ENCODE data around the gene MED27. TPM values are rescaled to one million over a fixed set of nuclear protein-coding genes. Genes with fewer than 3 reads are reported as not detected.
A peak's percentile ranks its signal among the peaks of the same experiment; 100 is the strongest.

Gene MED27
- polyA plus RNA-seq, 4 donors: 10.8 to 17.8 (median 11.0) TPM

GRCh38 chr9:132024589-132024988 is 55.1 kb downstream of the MED27 start:
- DNase-seq (peak in 1 of 2 donors; percentile 10), FAIRE-seq (no peak)
- Histone ChIP-seq H3K27ac (ENCODE audit: low read depth in 1 of 3, low read length in 2 of 3) (no peak overlapping the region), H3K9me3 (ENCODE audit: control insufficient read depth in 2 of 2, insufficient read depth in 1 of 2, low read depth in 1 of 2, low read length in 1 of 2) (no peaks in the 10 kb centered on the region), H3K36me3 (ENCODE audit: control insufficient read depth in 3 of 3, insufficient read depth in 2 of 3, low read depth in 1 of 3, low read length in 3 of 3) (no peaks in the 10 kb centered on the region), H3K4me1 (ENCODE audit: control insufficient read depth in 3 of 3, insufficient read depth in 2 of 3, low read depth in 1 of 3, low read length in 2 of 3) (peaks cover 0 to 15% (median 0%) of the 10 kb centered on the region in 3 donors), H3K4me3 (ENCODE audit: low read depth in 1 of 3, low read length in 3 of 3) (no peak overlapping the region), H3K27me3 (ENCODE audit: control insufficient read depth in 3 of 3, insufficient read depth in 3 of 3, low read length in 3 of 3) (no peaks in the 10 kb centered on the region)
- 66 to 77% (median 77%) methylated on average over 7 of the region's 7 CpGs for WGBS, 3 donors

GRCh38 chr9:132023419-132024180 is 56.1 kb downstream of the MED27 start:
- FAIRE-seq: no peak
- H3K36me3 ChIP-seq (ENCODE audit: control insufficient read depth in 3 of 3, insufficient read depth in 2 of 3, low read depth in 1 of 3, low read length in 3 of 3): no peaks in the 10 kb centered on the region
- WGBS, 3 donors: 38 to 67% (median 57%) methylated on average over 5 of the region's 5 CpGs

GRCh38 chr9:132020820-132021510 is 58.7 kb downstream of the MED27 start:
- Histone ChIP-seq H3K27me3 (ENCODE audit: control insufficient read depth in 3 of 3, insufficient read depth in 3 of 3, low read length in 3 of 3) (no peaks in the 10 kb centered on the region), H3K4me1 (ENCODE audit: control insufficient read depth in 3 of 3, insufficient read depth in 2 of 3, low read depth in 1 of 3, low read length in 2 of 3) (peaks cover 0 to 29% (median 0%) of the 10 kb centered on the region in 3 donors), H3K9me3 (ENCODE audit: control insufficient read depth in 2 of 2, insufficient read depth in 1 of 2, low read depth in 1 of 2, low read length in 1 of 2) (no peaks in the 10 kb centered on the region), H3K4me3 (ENCODE audit: low read depth in 1 of 3, low read length in 3 of 3) (no peak overlapping the region), H3K36me3 (ENCODE audit: control insufficient read depth in 3 of 3, insufficient read depth in 2 of 3, low read depth in 1 of 3, low read length in 3 of 3) (no peaks in the 10 kb centered on the region), H3K27ac (ENCODE audit: low read depth in 1 of 3, low read length in 2 of 3) (peak overlapping the region in 1 of 3 donors; percentile 71)
- no peak for FAIRE-seq
- DNase-seq: no peak
- WGBS, 3 donors: 37 to 56% (median 51%) methylated on average over 4 of the region's 4 CpGs

More at GRCh38 chr9:132023419-132024180, 56.1 kb downstream of the MED27 start:
- Histone ChIP-seq H3K9me3 (ENCODE audit: control insufficient read depth in 2 of 2, insufficient read depth in 1 of 2, low read depth in 1 of 2, low read length in 1 of 2) (no peaks in the 10 kb centered on the region), H3K27ac (ENCODE audit: low read depth in 1 of 3, low read length in 2 of 3) (no peak overlapping the region), H3K27me3 (ENCODE audit: control insufficient read depth in 3 of 3, insufficient read depth in 3 of 3, low read length in 3 of 3) (no peaks in the 10 kb centered on the region), H3K4me3 (ENCODE audit: low read depth in 1 of 3, low read length in 3 of 3) (no peak overlapping the region), H3K4me1 (ENCODE audit: control insufficient read depth in 3 of 3, insufficient read depth in 2 of 3, low read depth in 1 of 3, low read length in 2 of 3) (peaks cover 0 to 23% (median 0%) of the 10 kb centered on the region in 3 donors)
- DNase-seq: peak in 1 of 2 donors; percentile 22

- Histone ChIP-seq H3K36me3 (ENCODE audit: control insufficient read depth in 3 of 3, insufficient read depth in 2 of 3, low read depth in 1 of 3, low read length in 3 of 3) (no peaks in the 10 kb centered on the region), H3K4me3 (ENCODE audit: low read depth in 1 of 3, low read length in 3 of 3) (no peak overlapping the region), H3K27me3 (ENCODE audit: control insufficient read depth in 3 of 3, insufficient read depth in 3 of 3, low read length in 3 of 3) (no peaks in the 10 kb centered on the region), H3K27ac (ENCODE audit: low read depth in 1 of 3, low read length in 2 of 3) (peak overlapping the region in 1 of 3 donors; percentile 71), H3K9me3 (ENCODE audit: control insufficient read depth in 2 of 2, insufficient read depth in 1 of 2, low read depth in 1 of 2, low read length in 1 of 2) (no peaks in the 10 kb centered on the region), H3K4me1 (ENCODE audit: control insufficient read depth in 3 of 3, insufficient read depth in 2 of 3, low read depth in 1 of 3, low read length in 2 of 3) (peaks cover 0 to 29% (median 0%) of the 10 kb centered on the region in 3 donors)
- WGBS, 3 donors: 55 to 69% (median 59%) methylated on average over 2 of the region's 2 CpGs
- DNase-seq (peak; percentile 68 to 89), FAIRE-seq (no peak)
Observed at GRCh38 chr9:132020272-132020671, 59.4 kb downstream of the MED27 start.

- DNase-seq (no peak), FAIRE-seq (no peak)
- Histone ChIP-seq H3K4me3 (ENCODE audit: low read depth in 1 of 3, low read length in 3 of 3) (no peak overlapping the region), H3K27me3 (ENCODE audit: control insufficient read depth in 3 of 3, insufficient read depth in 3 of 3, low read length in 3 of 3) (no peaks in the 10 kb centered on the region), H3K27ac (ENCODE audit: low read depth in 1 of 3, low read length in 2 of 3) (peak overlapping the region in 1 of 3 donors; percentile 44), H3K4me1 (ENCODE audit: control insufficient read depth in 3 of 3, insufficient read depth in 2 of 3, low read depth in 1 of 3, low read length in 2 of 3) (peaks cover 0 to 29% (median 0%) of the 10 kb centered on the region in 3 donors), H3K36me3 (ENCODE audit: control insufficient read depth in 3 of 3, insufficient read depth in 2 of 3, low read depth in 1 of 3, low read length in 3 of 3) (no peaks in the 10 kb centered on the region), H3K9me3 (ENCODE audit: control insufficient read depth in 2 of 2, insufficient read depth in 1 of 2, low read depth in 1 of 2, low read length in 1 of 2) (no peaks in the 10 kb centered on the region)
- 89 to 91% (median 91%) methylated on average over 7 of the region's 7 CpGs for WGBS, 3 donors
Observed at GRCh38 chr9:132019702-132020101, 60.0 kb downstream of the MED27 start.

- no peak overlapping the region for H3K27ac ChIP-seq (ENCODE audit: low read depth in 1 of 3, low read length in 2 of 3)
- peaks cover 0 to under 1% (median 0%) of the 10 kb centered on the region in 3 donors for H3K36me3 ChIP-seq (ENCODE audit: control insufficient read depth in 3 of 3, insufficient read depth in 2 of 3, low read depth in 1 of 3, low read length in 3 of 3)
- FAIRE-seq (no peak), DNase-seq (no peak)
- peaks cover 0 to 29% (median 0%) of the 10 kb centered on the region in 3 donors for H3K4me1 ChIP-seq (ENCODE audit: control insufficient read depth in 3 of 3, insufficient read depth in 2 of 3, low read depth in 1 of 3, low read length in 2 of 3)
- no peak overlapping the region for H3K4me3 ChIP-seq (ENCODE audit: low read depth in 1 of 3, low read length in 3 of 3)
- WGBS, 3 donors: 35 to 52% (median 41%) methylated on average over 3 of the region's 3 CpGs
- no peaks in the 10 kb centered on the region for H3K27me3 ChIP-seq (ENCODE audit: control insufficient read depth in 3 of 3, insufficient read depth in 3 of 3, low read length in 3 of 3)
- H3K9me3 ChIP-seq (ENCODE audit: control insufficient read depth in 2 of 2, insufficient read depth in 1 of 2, low read depth in 1 of 2, low read length in 1 of 2): no peaks in the 10 kb centered on the region
Observed at GRCh38 chr9:132018957-132019405, 60.7 kb downstream of the MED27 start.

- no peaks in the 10 kb centered on the region for H3K9me3 ChIP-seq (ENCODE audit: control insufficient read depth in 2 of 2, insufficient read depth in 1 of 2, low read depth in 1 of 2, low read length in 1 of 2)
- 79 to 97% (median 91%) methylated on average over 3 of the region's 3 CpGs for WGBS, 3 donors
- no peak for DNase-seq
- peaks cover 0 to 28% (median 0%) of the 10 kb centered on the region in 3 donors for H3K4me1 ChIP-seq (ENCODE audit: control insufficient read depth in 3 of 3, insufficient read depth in 2 of 3, low read depth in 1 of 3, low read length in 2 of 3)
- H3K4me3 ChIP-seq (ENCODE audit: low read depth in 1 of 3, low read length in 3 of 3): no peak overlapping the region
- no peak overlapping the region for H3K27ac ChIP-seq (ENCODE audit: low read depth in 1 of 3, low read length in 2 of 3)
- H3K27me3 ChIP-seq (ENCODE audit: control insufficient read depth in 3 of 3, insufficient read depth in 3 of 3, low read length in 3 of 3): no peaks in the 10 kb centered on the region
- H3K36me3 ChIP-seq (ENCODE audit: control insufficient read depth in 3 of 3, insufficient read depth in 2 of 3, low read depth in 1 of 3, low read length in 3 of 3): peaks cover 0 to 4% (median 0%) of the 10 kb centered on the region in 3 donors
- FAIRE-seq: no peak
Observed at GRCh38 chr9:132016456-132016855, 63.2 kb downstream of the MED27 start.

GRCh38 chr9:132015866-132016265 is 63.8 kb downstream of the MED27 start:
- peaks cover 0 to 23% (median 0%) of the 10 kb centered on the region in 3 donors for H3K4me1 ChIP-seq (ENCODE audit: control insufficient read depth in 3 of 3, insufficient read depth in 2 of 3, low read depth in 1 of 3, low read length in 2 of 3)
- H3K4me3 ChIP-seq (ENCODE audit: low read depth in 1 of 3, low read length in 3 of 3): no peak overlapping the region
- peaks cover 0 to 4% (median 0%) of the 10 kb centered on the region in 3 donors for H3K36me3 ChIP-seq (ENCODE audit: control insufficient read depth in 3 of 3, insufficient read depth in 2 of 3, low read depth in 1 of 3, low read length in 3 of 3)
- WGBS, 3 donors: 88 to 93% (median 91%) methylated on average over 3 of the region's 3 CpGs
- no peak for DNase-seq
- H3K27me3 ChIP-seq (ENCODE audit: control insufficient read depth in 3 of 3, insufficient read depth in 3 of 3, low read length in 3 of 3): no peaks in the 10 kb centered on the region
- no peak for FAIRE-seq
- H3K9me3 ChIP-seq (ENCODE audit: control insufficient read depth in 2 of 2, insufficient read depth in 1 of 2, low read depth in 1 of 2, low read length in 1 of 2): no peaks in the 10 kb centered on the region
- no peak overlapping the region for H3K27ac ChIP-seq (ENCODE audit: low read depth in 1 of 3, low read length in 2 of 3)

Data from small intestine (tissue), 7 donors.